Fibroblast of peridontal ligament (primary cell): Measurements from ENCODE around the gene SLC37A2.

Source experiments
- DNase-seq: peaks from one replicate; pipeline ENCODE4 v3.0.0-alpha.2; 2010; ENCODE audit errors: extremely low read depth

Gene SLC37A2

GRCh38 chr11:125110506-125110905, 47.4 kb downstream of the SLC37A2 start:
- DNase-seq: no peak

DNA sequence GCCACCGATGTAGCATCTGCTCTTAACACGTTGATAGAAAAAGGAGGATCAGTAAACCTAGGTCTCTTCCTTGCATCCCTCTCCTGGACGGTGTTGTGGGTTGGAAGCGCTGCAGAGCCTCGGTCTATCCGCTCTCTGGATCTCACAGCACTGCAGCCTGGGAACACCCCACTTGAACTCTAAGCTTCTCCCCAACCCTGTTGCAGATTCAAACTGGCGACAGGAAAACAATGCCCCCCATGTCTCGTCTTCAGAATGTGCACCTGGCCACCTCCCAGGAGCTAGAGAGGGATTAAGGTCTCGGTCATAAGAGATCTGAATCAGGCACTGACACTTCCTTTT, 47.9 kb downstream of the SLC37A2 start:
- no peak for DNase-seq

DNA sequence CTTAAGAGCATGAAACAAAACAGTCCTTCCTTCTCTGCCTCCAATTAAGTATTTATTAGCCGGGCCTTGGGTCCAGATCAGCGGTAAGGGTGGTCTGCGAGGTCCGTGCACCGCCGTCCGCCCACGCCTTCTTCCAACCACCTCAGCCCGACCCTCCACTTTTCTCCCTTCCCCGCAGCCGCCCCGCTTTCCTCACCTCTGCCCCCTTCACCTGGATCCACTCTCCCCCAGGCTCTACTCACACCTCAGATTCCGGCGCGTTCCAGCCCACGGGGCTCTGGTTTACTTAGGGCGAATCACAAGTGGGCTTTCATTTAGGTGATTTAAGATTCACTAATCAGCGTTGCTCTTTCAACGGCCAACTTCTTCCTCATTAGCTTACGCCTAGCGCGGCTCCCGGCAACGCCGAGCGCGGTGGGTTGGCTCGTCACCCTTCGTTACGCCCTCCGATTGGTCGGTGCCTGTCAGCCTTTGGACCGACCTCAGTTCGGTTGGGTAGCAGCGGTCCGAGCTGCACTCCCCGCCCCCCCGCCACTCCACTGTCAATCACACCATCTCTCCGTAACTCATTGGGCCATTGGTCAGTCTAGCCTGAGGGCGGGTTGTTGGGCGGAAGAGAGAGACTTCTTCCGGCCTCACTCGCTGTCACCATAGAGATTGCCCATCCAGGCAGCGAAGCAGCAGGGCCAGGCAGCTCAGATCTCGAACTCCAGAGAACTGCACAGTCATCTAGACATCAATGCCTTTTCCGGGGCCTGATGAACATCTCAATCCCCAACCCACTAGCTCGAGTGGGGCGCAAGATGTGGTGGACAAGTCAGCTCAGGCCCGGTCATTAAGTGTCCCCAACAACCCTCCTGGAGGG, 48.5 kb downstream of the SLC37A2 start, which contains the start of gene TMEM218:
TMEM218 (minus strand) TSS at position 284 of the 865 bp plus-strand sequence. CDS start 9,385 bp downstream, outside the sequence.
- DNase-seq: peak; percentile 99

- no peak for DNase-seq
These were observed 49.1 kb downstream of the SLC37A2 start for GRCh38 chr11:125112208-125112604.

GRCh38 chr11:125114518-125114917, 51.4 kb downstream of the SLC37A2 start:
- no peak for DNase-seq

- DNase-seq: no peak
These were observed 54.3 kb downstream of the SLC37A2 start for GRCh38 chr11:125117429-125117828.

DNA sequence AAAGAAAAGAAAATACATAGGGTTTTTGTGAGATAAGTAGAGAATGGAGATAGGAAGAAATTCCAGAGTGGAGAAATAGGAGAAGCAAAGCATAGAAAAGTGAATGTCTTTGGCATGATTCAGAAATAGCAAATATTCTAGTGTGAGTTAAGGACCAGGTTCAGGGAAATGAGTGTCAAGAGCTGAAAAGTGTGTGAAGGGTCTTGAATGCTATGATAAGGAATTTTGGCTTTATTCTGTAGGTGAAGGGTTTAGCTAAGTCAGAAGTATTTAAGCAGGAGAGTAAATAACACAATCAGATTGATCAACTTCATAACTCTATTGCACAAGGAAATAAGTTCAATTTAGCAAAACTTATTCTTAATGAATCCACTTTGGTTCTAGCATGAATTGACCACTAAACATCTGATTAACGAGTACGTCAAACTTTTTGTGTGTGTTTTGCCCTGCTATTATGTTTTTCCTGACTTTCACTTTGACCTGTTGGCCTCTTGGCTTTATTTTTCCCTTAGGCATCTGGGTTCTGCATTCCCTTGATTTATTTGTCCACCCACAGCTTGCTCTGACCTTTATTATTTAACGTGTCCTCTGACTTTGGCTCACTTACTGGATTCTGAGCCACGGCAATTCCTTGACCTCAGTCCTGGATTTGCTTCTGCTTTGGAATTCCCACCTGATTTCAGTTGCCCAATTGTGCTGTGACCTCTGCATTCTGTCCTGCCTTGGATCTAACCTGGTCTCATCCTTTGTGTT, 60.3 kb downstream of the SLC37A2 start:
- DNase-seq: no peak

- peak; percentile 74 for DNase-seq
These were observed 61.0 kb downstream of the SLC37A2 start for GRCh38 chr11:125123947-125124617.

DNA sequence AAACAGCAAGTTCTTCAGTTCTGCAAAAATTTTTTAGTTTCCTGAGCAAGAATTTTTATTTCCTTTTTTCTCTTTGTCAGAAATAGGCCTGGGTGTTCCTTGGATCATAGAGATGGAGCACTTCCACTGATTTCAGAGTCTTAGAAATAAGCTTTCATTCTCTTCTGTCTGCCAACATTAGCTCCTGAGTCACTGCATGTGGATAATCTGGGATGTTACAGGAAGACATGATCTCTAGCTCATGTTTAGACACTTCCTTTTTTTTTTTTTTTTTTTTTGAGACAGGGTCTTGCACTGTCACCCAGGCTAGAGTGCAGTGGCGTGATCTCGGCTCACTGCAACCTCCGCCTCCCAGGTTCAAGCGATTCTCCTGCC, 61.5 kb downstream of the SLC37A2 start:
- DNase-seq: no peak

- peak; percentile 90 for DNase-seq
These were observed 65.3 kb downstream of the SLC37A2 start for GRCh38 chr11:125128450-125128849.

- DNase-seq: no peak
These were observed 66.3 kb downstream of the SLC37A2 start for GRCh38 chr11:125129316-125129993.

DNA sequence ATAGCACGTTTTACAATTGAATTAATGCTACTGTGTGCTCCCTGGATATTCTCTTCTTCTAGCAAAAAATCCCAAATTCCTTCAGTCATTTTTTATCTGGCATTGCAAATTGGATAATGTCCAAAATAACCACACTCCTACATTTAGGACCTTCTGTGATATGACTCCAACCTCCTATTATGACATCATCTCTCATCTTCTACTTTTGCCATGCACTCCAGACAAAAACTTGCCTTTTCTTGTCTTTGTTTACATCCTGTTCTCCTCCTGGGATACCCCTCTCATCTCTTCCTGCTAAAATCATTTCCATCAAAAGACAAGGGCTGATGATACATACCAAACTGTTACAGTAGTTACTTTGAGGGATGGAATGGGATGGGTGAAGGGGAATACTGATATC, 69.0 kb downstream of the SLC37A2 start:
- DNase-seq: peak; percentile 10

GRCh38 chr11:125132596-125132995, 69.5 kb downstream of the SLC37A2 start:
- DNase-seq: no peak

GRCh38 chr11:125136001-125136400, 72.9 kb downstream of the SLC37A2 start:
- no peak for DNase-seq

DNA sequence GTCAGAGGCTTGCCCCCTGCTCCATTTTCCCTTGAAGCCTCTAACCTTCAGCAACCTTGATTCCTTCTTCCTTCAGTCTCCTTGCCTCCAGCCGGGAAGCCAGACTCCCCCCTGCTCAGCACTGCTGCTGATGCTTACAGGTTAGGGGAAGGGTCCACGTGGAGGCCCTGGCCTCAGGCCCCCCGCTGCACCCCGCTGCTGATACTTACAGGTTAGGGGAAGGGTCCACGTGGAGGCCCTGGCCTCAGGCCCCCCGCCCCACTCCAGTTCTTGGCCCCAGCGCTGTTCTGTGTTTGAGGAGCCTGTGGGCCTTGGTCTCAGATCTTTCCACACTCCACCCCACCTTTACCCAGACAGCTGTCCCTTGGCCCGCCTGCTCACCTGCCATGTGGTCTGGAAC, 75.9 kb downstream of the SLC37A2 start:
- no peak for DNase-seq

DNA sequence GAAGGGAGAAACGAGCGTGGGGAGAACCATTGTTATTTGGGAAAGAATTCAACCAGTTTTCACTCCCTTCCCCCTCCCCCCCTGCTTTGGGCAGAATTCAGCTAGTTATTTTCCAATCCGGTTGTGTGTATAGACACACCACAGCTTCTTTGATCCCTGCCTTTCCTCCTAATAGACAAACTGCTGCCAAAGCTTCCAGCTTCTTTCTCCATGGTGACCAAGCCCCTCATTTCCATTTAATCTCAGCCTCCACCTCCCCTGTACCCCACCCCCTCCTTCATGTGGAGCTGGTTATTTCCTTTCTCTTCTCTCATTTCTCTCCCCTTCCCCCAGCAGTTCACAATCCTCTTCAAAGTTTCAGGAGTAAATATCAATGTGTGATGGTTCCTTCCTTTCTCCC, 76.7 kb downstream of the SLC37A2 start:
- no peak for DNase-seq
